Liver (tissue), 3 donors: ENCODE results near the gene CNNM2.

ENCODE experiments used
- CTCF ChIP-seq: fragments of 150-350 bp; IDR thresholded peaks from 2 replicates; pipeline ENCODE4 v1.5.1; 2017; ENCODE audit warnings: improper control_type of control experiment, low read depth, low read length; ENCODE audit not compliant: missing input control
- EGR1 ChIP-seq, 2 donors: IDR thresholded peaks; 2 replicates each; pipeline ENCODE4 v1.6.1; 2016 to 2018; ENCODE audit warnings: antibody characterized with exemption in 2 of 2, low read depth in 2 of 2
- RAD21 ChIP-seq, 2 donors: IDR thresholded peaks; 2 replicates each; pipeline ENCODE4 v1.6.1; 2016; ENCODE audit warnings: antibody characterized with exemption in 2 of 2, mild to moderate bottlenecking in 2 of 2
- REST ChIP-seq: IDR thresholded peaks from 2 replicates; pipeline ENCODE4 v1.6.1; 2016; ENCODE audit warnings: antibody characterized with exemption, mild to moderate bottlenecking
- SP1 ChIP-seq: IDR thresholded peaks from 2 replicates; pipeline ENCODE4 v1.6.1; 2018; ENCODE audit warnings: antibody characterized with exemption, mild to moderate bottlenecking
- TAF1 ChIP-seq: conservative IDR thresholded peaks from 2 replicates; pipeline ENCODE4 v1.6.1; 2016; ENCODE audit warnings: antibody characterized with exemption, mild to moderate bottlenecking
- donor health status: healthy.
- donor health status: healthy.

GRCh38 chr10:102960157-102960556 lies 42.1 kb downstream of the CNNM2 start:
- TF ChIP-seq EGR1 (IDR thresholded peaks at IDR 0.05; ENCODE audit: low read depth in 2 of 2) (no peak), CTCF (no peak), TAF1 (no peak), RAD21 (IDR thresholded peaks at IDR 0.05) (no peak), SP1 (no peak), REST (no peak)
